HepG2 (cell line): ENCODE data around the gene MEA1.

ENCODE experiments used
- CTCF ChIP-seq: sonication (generic); formaldehyde crosslinking; IDR thresholded peaks from 2 replicates; pipeline ENCODE4 v1.5.0; 2020; ENCODE audit warnings: mild to moderate bottlenecking, missing genetic modification reagents, moderate library complexity
- ETV6 ChIP-seq: sonication (generic); formaldehyde crosslinking; conservative IDR thresholded peaks from 2 replicates; pipeline ENCODE4 v1.4.0; 2020; ENCODE audit warnings: missing genetic modification reagents
- FLYWCH1 ChIP-seq: sonication (generic); formaldehyde crosslinking; IDR thresholded peaks from 2 replicates; pipeline ENCODE4 v1.8.1; 2023; ENCODE audit warnings: mild to moderate bottlenecking, missing genetic modification reagents
- MIER2 ChIP-seq: IDR thresholded peaks from 2 replicates; pipeline ENCODE4 v1.6.1; 2016; ENCODE audit warnings: missing biosample characterization, missing genetic modification reagents
- NBN ChIP-seq: fragments of 450-650 bp; conservative IDR thresholded peaks from 2 replicates; pipeline ENCODE4 v1.6.1; 2017
- NPAS2 ChIP-seq: sonication (generic); formaldehyde crosslinking; IDR thresholded peaks from 2 replicates; pipeline ENCODE4 v1.8.0; 2022; ENCODE audit warnings: mild to moderate bottlenecking, missing genetic modification reagents, borderline replicate concordance
- POLR2A ChIP-seq, 2 experiments: IDR thresholded peaks; 2 replicates each; pipeline ENCODE4 v1.6.1; 2011; ENCODE audit warnings: low read depth in 2 of 2, low read length in 2 of 2, mild to moderate bottlenecking in 1 of 2, moderate library complexity in 1 of 2; ENCODE audit not compliant: insufficient read depth in 1 of 2
- PRPF4 ChIP-seq: fragments of 200-400 bp; formaldehyde crosslinking; IDR thresholded peaks from 2 replicates; pipeline ENCODE4 v1.6.1; 2016; ENCODE audit warnings: low read length, low read depth; ENCODE audit not compliant: poor library complexity, severe bottlenecking
- REST ChIP-seq, 2 experiments: IDR thresholded peaks; 2 replicates each; pipeline ENCODE4 v1.6.1; 2011 to 2012; ENCODE audit warnings: low read length in 2 of 2, borderline replicate concordance in 1 of 2, low read depth in 1 of 2, mild to moderate bottlenecking in 1 of 2, moderate library complexity in 1 of 2
- RFX5 ChIP-seq: IDR thresholded peaks from 2 replicates; pipeline ENCODE4 v1.6.1; 2011; ENCODE audit warnings: low read depth, low read length, improper control_type of control experiment
- SMAD1 ChIP-seq: sonication (generic); formaldehyde crosslinking; IDR thresholded peaks from 2 replicates; pipeline ENCODE4 v1.4.0; 2020; ENCODE audit warnings: missing genetic modification reagents, low read depth, mild to moderate bottlenecking, borderline replicate concordance
- ZNF24 ChIP-seq: fragments of 450-650 bp; IDR thresholded peaks from 2 replicates; pipeline ENCODE4 v1.6.1; 2017; ENCODE audit warnings: antibody characterized with exemption, mild to moderate bottlenecking
- ZSCAN5A ChIP-seq: sonication (generic); formaldehyde crosslinking; IDR thresholded peaks from 2 replicates; pipeline ENCODE4 v1.8.0; 2022; ENCODE audit warnings: mild to moderate bottlenecking, missing genetic modification reagents, borderline replicate concordance

- no peak for TF ChIP-seq CTCF (CRISPR knock-in tag)
- no peak for TF ChIP-seq NPAS2 (CRISPR knock-in tag)
- no peak for TF ChIP-seq REST (IDR thresholded peaks at IDR 0.05; ENCODE audit: borderline replicate concordance in 1 of 2, low read depth in 1 of 2, low read length in 2 of 2)
- TF ChIP-seq ZNF24 = no peak
- peak; percentile 33 to 41; a peak in 3 of 4 replicates for TF ChIP-seq POLR2A (IDR thresholded peaks at IDR 0.05; ENCODE audit: insufficient read depth in 1 of 2, low read depth in 2 of 2, low read length in 2 of 2)
- no peak for TF ChIP-seq FLYWCH1 (CRISPR knock-in tag)
- no peak for TF ChIP-seq ETV6 (CRISPR knock-in tag)
- TF ChIP-seq ZSCAN5A = no peak
- no peak for TF ChIP-seq PRPF4
- no peak for TF ChIP-seq NBN
- TF ChIP-seq SMAD1 (CRISPR knock-in tag) = no peak
- TF ChIP-seq MIER2 = no peak
- no peak for TF ChIP-seq RFX5
These were observed 23.5 kb upstream of the MEA1 start for GRCh38 chr6:43037197-43037596.
